HUDEP-2 (cell line): ENCODE measurements around the gene CCNA2.
A peak's percentile ranks its signal among the peaks of the same experiment; 100 is the strongest.

Experiments used
- DNase-seq, 76 experiments: peaks; one replicate each; lab custom pipeline; 2025; ENCODE audit not compliant: unreplicated experiment in 76 of 76; lab: John Stamatoyannopoulos, UW

The CCNA2 gene

DNA sequence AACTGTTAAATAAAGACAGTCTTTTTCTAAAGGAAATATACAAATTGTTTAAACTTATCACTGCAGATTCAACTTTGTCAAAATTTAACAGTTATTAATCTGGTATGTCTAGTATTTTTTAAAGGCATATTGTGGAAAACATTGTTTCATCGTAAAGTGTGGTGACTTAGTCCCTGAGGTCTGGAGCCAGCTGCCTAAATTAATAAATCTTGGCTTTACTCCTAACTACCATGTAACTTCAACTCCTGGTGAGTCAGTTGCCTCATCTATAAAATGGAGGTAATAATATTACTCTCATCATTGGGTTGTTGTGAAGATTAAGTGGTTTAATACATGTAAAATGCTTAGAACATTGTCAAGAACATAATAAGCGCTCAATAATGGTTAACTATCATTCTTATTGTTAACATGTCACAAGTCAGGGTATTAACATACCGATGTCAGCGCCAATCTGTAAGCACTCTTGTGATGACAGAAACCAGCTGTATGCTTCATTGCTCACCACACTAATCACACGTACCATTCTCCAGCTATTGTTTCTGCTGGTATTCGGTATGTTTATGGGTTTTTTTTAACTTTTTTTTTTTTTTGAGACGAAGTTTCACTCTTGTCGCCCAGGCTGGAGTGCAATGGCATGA lies 44.6 kb downstream of the CCNA2 start:
- no peak for DNase-seq

DNA sequence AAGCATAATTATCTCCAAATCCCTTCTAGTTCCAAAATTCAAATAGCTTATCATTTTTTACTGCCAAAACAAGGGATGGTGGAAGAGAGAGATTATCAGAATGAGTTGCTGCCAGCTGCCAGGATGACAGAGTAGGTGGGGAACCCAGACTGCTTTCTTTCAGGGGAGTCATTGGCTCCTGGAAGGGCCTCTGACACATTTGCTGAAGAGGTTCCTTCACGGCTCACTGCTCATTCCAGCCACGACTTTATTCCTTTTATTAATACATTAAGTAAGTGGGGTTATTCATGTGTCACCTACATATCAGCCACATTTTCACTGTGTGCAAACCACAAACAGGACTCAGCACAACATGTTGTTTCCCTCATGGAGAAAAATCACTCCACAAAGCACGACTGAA lies 46.1 kb downstream of the CCNA2 start:
- DNase-seq = peak in 41 of 76 experiments; percentile 1 to 66 (median 19)

DNA sequence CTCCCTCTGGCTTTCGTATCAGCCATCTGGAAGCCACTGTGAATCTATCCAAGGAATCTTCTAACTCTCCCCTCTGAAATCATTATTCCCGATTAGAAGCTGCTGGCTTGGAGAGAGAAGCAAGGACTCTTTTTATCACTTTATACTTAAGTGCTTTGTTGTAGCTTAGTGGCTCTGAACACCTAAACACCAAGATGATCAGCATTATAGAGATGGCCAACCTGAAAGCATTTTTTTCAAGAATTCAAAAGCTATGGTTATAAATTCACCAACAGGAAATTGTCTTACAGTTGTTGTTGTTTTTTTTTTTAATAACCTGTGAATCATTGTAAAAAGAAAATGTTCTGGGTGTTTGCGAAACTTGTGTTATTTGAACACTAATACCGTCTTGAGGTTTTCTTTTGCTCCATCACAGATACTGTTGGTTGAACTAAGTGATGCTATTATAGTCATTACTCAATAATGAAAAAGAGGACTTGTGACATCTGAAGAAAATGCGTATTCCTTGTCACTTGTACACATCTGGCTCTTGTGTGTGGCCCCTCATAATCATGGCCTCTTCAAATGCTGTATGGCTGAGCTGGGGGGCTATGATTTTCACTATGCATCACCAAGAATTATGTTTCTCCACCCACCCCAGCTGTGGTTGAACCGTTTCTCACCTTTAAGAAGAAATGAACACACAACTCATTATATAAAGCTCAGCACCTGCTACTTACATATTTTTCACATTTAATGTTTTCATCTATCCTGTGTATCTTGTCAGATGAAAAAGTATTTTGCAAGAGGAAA lies 46.9 kb downstream of the CCNA2 start:
- no peak for DNase-seq

DNA sequence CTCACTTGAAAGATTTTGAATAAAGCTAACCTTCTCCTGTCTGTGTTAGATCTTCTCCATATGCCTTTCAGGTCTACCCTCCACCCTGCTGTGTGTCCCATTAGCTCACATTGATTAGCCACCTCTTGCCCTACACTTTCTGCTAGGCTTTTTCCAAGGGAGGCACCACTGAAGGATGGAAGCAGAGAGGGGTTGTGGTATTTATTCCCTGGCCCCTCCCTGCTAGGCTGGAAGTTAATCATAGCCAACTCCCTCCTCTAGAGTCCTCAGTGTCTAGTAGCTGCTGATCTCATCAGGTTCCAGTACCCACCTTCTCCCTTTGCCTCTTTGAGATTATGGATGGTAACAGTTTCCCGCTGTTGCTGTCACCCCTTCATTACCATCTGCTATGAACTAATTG lies 49.8 kb downstream of the CCNA2 start:
- peak in 1 of 76 experiments; percentile 13 for DNase-seq

DNA sequence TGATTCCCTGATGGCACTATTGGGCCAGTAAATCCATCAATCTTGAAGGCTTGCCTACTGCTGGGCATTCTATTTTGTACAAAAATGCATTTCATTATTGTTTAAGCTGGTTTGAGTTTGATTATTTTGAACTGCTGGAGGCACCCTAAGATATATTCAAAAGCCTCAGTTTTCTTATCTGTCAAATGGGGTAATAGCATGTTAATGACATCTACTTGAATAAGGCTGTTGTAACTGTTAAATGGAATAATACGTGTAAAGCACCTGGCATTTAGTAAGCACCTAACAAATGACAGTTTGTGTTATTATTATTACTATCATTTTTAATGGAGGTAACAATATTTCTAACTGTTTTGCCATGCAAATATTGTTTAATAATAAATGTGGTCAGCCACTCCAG lies 51.8 kb downstream of the CCNA2 start:
- no peak for DNase-seq

DNA sequence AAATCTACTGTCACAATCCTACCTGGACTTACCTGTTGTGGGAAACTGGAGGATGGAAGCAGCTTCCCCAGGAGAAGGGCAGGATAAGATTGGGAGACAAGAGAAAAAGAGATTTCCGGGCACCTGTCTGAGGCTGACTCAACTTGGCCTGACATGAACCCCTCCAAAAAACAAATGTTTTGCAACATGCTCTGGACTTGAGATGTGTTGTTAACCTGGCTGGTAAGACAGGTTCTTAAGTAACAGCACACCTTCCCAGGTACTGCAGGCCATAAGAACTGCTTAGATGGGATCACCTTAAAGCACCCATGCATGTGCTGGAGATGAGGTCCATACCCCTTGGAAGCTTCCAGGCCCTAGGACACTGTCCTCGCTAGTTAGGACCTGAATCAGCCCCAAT lies 54.3 kb downstream of the CCNA2 start:
- DNase-seq = no peak

DNA sequence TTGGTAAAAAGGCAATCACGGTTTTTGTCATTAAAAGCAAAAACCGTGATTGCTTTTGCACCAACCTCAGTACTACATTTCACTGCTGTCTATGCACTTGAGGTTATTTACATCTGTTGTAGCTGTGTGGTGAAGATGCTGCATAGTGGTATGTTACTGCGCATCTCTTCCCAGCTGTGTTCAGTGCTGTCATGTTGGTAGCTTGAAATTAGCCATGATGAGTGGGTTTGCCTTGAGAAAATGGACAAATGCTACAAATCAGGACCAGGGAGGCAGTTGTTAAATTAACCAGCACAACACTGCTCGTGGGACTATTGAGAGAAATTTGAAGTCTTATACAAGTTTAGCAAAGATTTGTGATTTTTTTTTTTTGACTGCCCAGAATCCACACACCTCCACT lies 56.5 kb downstream of the CCNA2 start:
- DNase-seq = no peak
